Anterior cingulate cortex (tissue), 58 donors: ENCODE results near the gene CIDEA.

ENCODE experiments used
- DNase-seq, 58 donors: peaks; one replicate each; lab custom pipeline; 2025; lab: John Stamatoyannopoulos, UW

Gene CIDEA

GRCh38 chr18:12312976-12313375 lies 58.8 kb downstream of the CIDEA start:
- no peak for DNase-seq

- no peak for DNase-seq
Observed at GRCh38 chr18:12313530-12314245, 59.5 kb downstream of the CIDEA start.

- no peak for DNase-seq
Observed at GRCh38 chr18:12314591-12315305, 60.6 kb downstream of the CIDEA start.

GRCh38 chr18:12315490-12315889 lies 61.3 kb downstream of the CIDEA start:
- DNase-seq: no peak

GRCh38 chr18:12315911-12316310 lies 61.8 kb downstream of the CIDEA start:
- no peak for DNase-seq

GRCh38 chr18:12317664-12318333 lies 63.6 kb downstream of the CIDEA start:
- DNase-seq: no peak

- DNase-seq: no peak
Observed at GRCh38 chr18:12318334-12318697, 64.2 kb downstream of the CIDEA start.

GRCh38 chr18:12318857-12319256 lies 64.7 kb downstream of the CIDEA start:
- no peak for DNase-seq

- DNase-seq: no peak
Observed at GRCh38 chr18:12321333-12321732, 67.2 kb downstream of the CIDEA start.

- no peak for DNase-seq
Observed at GRCh38 chr18:12324991-12325725, 71.0 kb downstream of the CIDEA start.

- no peak for DNase-seq
Observed at GRCh38 chr18:12325726-12326245, 71.6 kb downstream of the CIDEA start.

- DNase-seq: no peak
Observed at GRCh38 chr18:12326711-12327460, 72.7 kb downstream of the CIDEA start.
